GM20000 (cell line): ENCODE measurements around the gene NUP62.
"Not testable (repeated sequence)": the region's sequence is repeated elsewhere in the genome, so short reads cannot be mapped to it uniquely, and the experiment has no call there.

Source experiments
- DNase-seq: peaks from one replicate; pipeline ENCODE4 v3.0.0; 2012; ENCODE audit warnings: low spot score
- TF ChIP-seq, protein P1 (sequence below): IDR thresholded peaks from 2 replicates; pipeline ENCODE4 v1.5.1; 2012; ENCODE audit warnings: mild to moderate bottlenecking, control low read depth; ENCODE audit errors: extremely low read depth, missing control alignments

Gene NUP62

DNA sequence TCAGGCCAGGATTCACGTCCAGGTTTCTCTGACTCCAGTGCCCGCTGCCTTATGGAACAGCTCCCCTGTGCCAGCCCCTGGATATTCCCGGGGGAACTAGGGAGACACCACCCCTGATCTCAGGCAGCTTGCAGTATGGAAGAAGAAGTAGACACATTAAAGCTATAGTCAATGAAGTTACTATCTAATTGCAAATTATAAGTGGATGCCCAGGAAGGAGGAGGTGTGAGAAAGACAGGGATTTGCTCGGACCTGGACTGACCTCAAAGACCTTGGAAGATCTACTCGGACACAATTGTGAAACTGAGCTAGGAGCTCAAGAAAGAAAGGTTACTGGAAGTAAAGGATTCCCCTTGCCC is 21.3 kb upstream of the NUP62 start:
- DNase-seq, result no peak
- TF ChIP-seq, protein P1, sequence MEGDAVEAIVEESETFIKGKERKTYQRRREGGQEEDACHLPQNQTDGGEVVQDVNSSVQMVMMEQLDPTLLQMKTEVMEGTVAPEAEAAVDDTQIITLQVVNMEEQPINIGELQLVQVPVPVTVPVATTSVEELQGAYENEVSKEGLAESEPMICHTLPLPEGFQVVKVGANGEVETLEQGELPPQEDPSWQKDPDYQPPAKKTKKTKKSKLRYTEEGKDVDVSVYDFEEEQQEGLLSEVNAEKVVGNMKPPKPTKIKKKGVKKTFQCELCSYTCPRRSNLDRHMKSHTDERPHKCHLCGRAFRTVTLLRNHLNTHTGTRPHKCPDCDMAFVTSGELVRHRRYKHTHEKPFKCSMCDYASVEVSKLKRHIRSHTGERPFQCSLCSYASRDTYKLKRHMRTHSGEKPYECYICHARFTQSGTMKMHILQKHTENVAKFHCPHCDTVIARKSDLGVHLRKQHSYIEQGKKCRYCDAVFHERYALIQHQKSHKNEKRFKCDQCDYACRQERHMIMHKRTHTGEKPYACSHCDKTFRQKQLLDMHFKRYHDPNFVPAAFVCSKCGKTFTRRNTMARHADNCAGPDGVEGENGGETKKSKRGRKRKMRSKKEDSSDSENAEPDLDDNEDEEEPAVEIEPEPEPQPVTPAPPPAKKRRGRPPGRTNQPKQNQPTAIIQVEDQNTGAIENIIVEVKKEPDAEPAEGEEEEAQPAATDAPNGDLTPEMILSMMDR, result no peak

DNA sequence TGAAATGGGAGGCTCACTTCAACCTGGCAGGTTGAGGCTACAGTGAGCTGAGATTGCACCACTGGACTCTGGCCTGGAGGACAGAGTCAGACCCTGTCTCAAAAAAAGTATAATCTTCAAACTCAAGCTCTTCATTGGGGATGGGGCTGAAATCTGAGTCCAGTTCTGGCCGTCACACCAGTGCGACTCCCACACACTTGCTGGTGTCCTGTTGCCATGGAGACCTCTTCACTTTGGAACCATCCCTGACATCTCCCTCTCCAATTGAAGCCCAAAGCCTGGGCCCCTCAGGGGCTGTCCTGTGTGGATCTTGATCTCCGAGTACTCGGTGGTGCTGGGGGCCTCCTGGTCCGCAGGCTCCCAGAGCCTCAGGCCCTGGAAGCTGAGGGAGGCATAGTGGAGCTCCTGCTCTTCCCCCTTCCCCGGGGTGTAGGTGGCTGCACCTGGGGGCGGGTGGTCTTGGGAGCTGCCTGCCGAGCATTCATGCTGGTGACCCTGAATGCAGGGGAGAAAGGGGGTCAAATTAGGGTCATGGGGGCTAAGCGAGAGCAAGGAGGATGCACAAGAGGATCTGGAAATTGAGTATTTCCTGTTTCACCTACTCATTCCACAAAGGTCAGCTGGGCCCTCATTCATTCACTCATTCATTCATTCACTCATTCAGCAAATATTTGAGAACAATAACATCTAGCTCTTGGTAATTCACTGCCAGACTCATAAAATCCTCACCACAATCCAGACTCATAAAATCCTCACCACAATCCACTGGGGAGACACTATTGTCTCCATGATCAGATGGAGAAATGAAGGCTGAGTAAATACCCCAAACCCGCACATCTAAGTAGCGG is 20.7 kb upstream of the NUP62 start:
- TF ChIP-seq, protein P1, result no peak
- no peak for DNase-seq

DNA sequence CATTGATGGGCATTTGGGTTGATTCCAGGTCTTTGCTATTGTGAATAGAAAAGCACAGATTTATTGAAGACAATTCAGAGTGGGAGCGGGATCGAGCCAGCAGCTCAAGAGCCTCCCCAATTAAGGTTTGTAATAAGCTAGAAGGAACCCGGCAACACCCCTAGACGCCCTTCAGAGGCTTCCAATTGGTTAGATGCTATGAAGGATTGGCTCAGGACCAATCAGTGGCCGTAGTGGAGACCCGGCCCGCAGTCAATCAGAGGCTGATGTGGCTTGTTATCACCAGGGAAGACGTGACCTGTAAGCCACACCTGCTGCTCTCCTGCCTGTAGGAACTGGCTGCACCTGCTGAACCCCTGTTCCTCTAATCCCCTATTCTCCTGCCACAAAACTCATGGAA is 17.1 kb upstream of the NUP62 start:
- TF ChIP-seq, protein P1, result no peak
- no peak for DNase-seq

DNA sequence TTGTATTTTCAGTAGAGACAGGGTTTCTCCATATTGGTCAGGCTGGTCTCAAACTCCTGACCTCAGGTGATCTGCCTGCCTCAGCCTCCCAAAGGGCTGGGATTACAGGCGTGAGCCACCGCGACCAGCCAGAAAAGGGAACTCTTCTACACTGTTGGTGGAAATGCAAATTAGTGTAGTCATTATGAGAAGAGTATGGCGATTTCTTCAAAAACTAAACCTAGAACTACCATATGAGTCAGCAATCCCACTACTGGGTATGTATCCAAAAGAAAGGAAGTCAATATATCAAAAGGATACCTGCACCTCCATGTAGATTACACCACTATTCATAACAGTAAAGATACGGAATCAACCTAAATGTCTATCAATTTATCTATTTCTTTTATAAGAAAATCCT is 15.3 kb upstream of the NUP62 start:
- not testable (repeated sequence) for DNase-seq

DNA sequence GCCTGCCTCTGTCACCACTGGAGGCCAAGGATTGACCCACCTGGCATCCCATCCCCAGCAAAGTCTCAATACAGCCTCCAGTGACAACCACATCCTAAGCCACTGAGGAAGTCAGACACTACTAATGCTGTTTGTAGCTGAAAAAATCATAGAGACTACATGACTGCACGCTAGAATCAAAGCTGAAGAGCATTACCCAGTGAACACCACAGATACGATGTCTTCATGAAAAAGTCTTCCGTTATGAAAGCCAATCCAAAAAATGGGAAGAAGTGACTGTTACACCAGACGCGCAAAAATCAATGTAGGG is 11.1 kb upstream of the NUP62 start:
- TF ChIP-seq, protein P1, result no peak
- DNase-seq, result no peak

DNA sequence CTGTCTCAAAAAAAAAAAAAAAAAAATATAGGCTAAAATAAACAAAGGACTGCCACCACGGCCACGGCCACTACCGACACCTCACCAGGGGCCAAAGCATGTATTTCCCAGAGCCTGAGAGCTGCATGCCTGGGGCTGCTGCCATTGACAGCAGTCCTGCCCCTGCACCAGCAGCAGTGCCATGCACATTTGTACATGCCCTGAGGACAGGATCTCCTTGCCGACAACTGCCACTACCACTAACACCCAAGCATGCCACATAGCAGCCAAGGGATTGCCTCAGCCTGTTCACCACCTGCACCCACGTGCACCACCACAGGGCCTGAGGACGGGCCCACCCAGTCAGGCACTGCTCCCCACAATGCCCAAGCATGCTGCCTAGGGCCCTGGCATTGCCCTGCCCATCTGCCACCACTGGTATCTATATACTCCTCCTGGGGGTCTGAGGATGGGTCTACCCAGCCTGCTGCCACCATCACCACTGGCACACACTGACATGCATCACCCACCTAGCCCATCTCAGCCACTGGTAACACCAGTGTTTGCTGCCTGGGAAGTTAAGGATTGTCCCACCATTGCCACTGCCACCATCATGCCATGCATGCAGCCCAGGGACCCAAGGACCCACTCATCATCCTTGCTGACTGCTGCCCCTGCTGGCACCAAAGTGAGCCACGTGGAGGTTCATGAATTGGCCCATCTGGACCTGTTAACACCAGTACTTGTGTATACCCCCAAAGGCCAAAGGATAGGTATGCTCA is 10.6 kb upstream of the NUP62 start:
- TF ChIP-seq, protein P1, result no peak
- no peak for DNase-seq

DNA sequence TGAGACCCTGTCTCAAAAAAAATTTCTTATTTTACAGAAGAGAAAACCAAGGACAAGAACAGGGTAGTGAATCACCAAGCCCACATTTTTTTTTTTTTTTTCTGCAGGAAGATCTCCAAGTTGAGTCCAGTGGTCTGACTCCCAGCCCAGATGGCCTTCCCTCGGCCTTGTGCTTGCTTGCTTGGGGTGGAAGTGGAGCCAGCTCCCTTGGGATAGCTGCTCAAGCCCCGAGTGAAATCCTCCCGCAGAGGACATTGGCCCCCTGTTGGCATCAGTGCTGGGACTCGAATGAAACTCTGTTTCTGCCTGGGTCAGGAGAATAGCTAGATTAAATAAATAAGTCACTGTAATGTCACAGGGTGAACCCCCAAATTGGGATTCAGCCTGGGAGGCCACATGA is 9.4 kb upstream of the NUP62 start:
- TF ChIP-seq, protein P1, result no peak
- no peak for DNase-seq
